Kasumi-1 (cell line): ENCODE results near the gene SERTAD3.
"Not testable (repeated sequence)": the region's sequence is repeated elsewhere in the genome, so short reads cannot be mapped to it uniquely, and the experiment has no call there.

Experiments
- DNase-seq, 2 experiments: peaks; one replicate each; lab custom pipeline; 2025; lab: John Stamatoyannopoulos, UW

The SERTAD3 gene, protein sequence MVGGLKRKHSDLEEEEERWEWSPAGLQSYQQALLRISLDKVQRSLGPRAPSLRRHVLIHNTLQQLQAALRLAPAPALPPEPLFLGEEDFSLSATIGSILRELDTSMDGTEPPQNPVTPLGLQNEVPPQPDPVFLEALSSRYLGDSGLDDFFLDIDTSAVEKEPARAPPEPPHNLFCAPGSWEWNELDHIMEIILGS

GRCh38 chr19:40444000-40444824 lies at the start of gene SERTAD3:
Gene SERTAD3 (minus strand): TSS chr19:40444335. CDS start chr19:40442080, 2,255 bp downstream.
- peak; percentile 90 to 92 for DNase-seq

GRCh38 chr19:40493778-40494177 lies 49.6 kb upstream of the SERTAD3 start:
- DNase-seq = no peak

DNA sequence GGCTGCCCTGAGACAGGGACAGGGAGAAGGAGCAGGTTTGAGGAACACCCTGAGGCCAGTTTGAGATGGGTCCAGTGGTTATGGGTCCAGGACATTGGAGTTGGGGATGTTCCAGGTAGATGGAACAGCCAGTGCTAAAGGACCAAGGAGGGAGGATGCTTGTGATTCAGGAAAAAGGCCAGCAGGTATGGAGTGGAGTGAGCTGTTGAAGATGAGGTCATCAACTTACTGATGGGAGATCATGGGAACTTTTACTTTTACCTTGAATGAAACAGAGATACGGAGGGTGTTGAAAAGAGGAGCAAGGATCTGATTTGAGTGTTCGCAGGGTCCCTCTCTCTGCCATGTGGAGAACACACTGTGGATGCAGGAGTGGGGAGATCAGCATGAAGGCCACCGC lies 48.1 kb upstream of the SERTAD3 start:
- no peak for DNase-seq

GRCh38 chr19:40489882-40490230 lies 45.7 kb upstream of the SERTAD3 start:
- DNase-seq = no peak

DNA sequence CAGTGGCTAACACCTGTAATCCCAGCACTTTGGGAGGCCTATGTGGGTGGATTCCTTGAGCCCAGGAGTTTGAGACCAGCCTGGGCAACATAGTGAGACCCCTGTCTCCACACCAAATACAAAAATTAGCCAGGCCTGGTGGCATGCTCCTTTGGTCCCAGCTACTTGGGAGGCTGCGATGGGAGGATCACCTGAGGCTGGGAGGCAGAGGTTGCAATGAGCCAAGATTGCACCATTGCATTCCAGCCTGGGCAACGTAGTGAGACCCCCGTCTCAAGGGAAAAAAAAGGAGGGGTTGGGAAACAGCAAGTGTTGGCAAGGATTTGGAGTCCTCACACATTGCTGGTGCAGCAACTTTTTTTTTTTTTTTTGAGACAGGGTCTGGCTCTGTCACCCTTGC lies 41.9 kb upstream of the SERTAD3 start:
- DNase-seq = no peak

DNA sequence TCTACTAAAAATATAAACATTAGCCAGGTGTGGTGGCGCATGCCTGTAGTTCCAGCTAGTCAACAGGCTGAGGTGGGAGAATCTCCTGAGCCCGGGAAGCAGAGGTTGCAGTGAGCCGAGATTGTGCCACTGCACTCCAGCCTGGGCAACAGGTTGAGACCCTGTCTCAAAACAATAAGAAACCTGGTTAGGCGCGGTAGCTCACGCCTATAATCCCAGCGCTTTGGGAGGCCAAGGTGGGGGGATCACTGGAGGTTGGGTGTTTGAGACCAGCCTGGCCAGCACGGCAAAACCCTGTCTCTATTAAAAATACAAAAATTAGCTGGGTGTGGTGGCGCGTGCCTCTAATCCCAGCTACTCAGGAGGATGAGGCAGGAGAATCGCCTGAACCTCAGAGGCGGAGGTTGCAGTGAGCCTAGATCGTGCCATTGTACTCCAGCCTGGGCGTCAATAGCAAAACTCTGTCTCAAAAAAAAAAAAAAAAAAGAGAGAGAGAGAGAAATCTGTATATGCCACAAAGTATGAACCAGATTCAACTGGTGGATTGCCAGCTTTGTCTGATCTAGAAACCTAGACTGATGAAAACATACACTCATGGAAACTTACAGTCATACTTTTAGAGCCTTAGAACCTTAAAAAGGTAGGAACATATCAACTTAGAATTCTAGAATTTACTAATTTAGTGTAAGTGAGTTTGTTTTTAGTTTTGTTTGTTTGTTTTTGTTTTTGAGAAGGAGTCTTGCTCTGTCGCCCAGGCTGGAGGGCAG lies 31.9 kb upstream of the SERTAD3 start:
- not testable (repeated sequence) for DNase-seq

- no peak for DNase-seq
These were observed 30.6 kb upstream of the SERTAD3 start for GRCh38 chr19:40474737-40475136.

GRCh38 chr19:40472516-40472915 lies 28.4 kb upstream of the SERTAD3 start:
- DNase-seq = no peak

DNA sequence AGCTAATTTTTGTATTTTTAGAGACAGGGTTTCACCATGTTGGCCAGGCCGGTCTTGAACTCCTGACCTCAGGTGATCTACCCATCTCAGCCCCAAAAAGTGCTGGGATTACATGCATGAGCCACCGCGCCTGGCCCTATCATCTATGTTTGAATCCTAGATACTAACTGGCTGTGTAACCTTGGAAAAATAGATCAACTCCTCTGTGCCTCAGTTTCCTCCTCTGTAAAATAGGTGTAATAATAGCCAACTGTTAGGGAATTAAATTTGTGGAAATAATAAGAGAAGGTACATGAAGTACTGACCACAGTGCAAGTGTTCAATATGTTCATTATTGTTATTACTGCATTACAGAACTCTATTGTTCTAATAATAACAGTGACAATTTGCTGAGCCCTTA lies 27.0 kb upstream of the SERTAD3 start:
- DNase-seq = no peak

DNA sequence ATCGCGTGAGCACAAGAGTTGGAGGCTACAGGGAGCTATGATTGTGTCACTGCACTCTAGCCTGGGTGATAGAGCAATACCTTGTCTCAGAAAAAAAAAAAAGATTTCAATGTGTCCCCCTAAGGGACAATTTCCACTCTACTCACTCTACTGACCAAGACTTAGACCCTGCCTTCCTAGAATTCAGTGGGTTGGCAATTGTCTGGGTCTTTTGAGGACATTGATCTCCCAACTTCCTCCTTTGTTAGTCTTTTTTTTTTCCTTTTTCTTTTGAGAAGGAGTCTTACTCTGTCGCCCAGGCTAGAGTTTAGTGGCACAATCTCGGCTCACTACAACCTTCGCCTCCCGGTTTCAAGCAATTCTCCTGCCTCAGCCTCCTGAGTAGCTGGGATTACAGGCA lies 24.9 kb upstream of the SERTAD3 start:
- no peak for DNase-seq

- DNase-seq = no peak
These were observed 23.0 kb upstream of the SERTAD3 start, which contains the start of gene SPTBN4 for GRCh38 chr19:40466985-40467734. Gene SPTBN4 (plus strand): TSS chr19:40467001. CDS start chr19:40472622, 5,621 bp downstream.

- peak in 1 of 2 experiments; percentile 8 for DNase-seq
These were observed 22.3 kb upstream of the SERTAD3 start for GRCh38 chr19:40466219-40466984.

DNA sequence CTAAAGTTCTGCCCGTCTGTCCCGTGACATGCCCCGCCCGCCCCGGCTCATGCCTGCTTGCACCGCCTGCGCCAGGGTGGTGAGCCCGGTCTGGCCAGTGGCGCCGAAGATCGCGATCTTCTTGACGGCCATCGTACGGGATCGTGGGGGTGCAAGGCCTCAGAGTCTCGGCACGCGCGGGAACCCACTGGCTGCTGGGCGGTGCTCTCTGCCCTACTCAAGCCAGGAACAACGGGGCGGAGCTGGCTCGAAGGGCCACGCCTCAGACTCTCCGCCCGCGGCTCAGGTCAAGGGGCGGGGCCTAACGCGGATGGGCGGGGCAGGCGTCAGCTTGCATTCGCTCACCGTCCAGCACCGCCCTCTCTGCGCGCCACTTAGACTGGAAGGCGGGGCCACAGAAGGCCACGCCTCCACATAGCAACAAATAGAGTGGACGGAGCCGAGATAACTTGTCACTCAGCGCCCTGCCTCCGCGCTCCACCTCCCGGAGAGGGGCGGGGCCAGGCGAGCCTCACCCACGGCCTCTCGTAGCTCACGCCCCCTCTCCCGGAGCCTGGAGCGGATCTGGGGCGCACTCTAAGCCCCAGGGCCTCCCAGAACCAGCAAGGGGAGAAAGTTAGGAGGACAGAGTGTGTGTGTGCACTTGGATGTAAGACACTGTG lies 21.6 kb upstream of the SERTAD3 start, which contains the start of gene BLVRB:
TSS of gene BLVRB (minus strand) at position 189 of the 662 bp plus-strand sequence. CDS start at position 132, 57 bp downstream.
- DNase-seq = peak; percentile 96 to 98

DNA sequence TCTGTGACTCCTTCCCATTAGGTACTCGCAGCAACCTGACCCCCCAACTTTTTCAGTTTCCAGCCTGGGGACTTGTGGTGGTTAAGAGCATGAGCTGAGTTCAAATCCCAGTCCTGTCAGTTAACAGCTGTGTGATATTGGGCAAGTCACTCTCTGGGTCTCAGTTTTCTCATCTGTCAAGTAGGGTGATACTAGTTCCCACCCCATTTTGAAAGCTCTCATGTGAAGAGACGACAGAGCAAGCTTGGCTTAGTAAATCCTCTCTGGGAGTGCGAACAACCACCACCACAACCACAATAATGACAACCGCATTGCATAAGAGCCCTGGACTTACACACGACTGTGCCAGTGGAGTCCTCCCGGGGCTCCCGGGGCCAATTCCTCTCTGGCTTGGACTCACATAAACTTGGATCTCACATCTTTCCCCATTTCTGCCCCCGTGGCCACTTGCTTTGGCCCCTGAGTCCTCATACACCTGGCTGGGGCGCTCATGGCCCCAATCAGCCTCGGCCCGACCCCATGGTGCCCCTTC lies 21.0 kb upstream of the SERTAD3 start:
- DNase-seq = peak; percentile 18 to 23

GRCh38 chr19:40464059-40465024 lies 20.2 kb upstream of the SERTAD3 start:
- DNase-seq = peak; percentile 77 to 88

GRCh38 chr19:40463587-40464037 lies 19.5 kb upstream of the SERTAD3 start:
- not testable (repeated sequence) for DNase-seq

GRCh38 chr19:40461669-40462221 lies 17.6 kb upstream of the SERTAD3 start:
- peak; percentile 15 to 23 for DNase-seq

GRCh38 chr19:40460185-40460584 lies 16.1 kb upstream of the SERTAD3 start:
- DNase-seq = no peak

GRCh38 chr19:40458597-40458974 lies 14.5 kb upstream of the SERTAD3 start:
- DNase-seq = no peak
